Measurements from ENCODE around the gene CD200R1. TPM values are rescaled to one million over a fixed set of nuclear protein-coding genes. Genes with fewer than 3 reads are reported as not detected.

Gene CD200R1
- total and polyA plus RNA-seq, 2 of the 13 experiments (the other 11 are each of a cell fraction or from before 2014, with no cell fraction given), result 0.04 TPM; not detected in 1

DNA sequence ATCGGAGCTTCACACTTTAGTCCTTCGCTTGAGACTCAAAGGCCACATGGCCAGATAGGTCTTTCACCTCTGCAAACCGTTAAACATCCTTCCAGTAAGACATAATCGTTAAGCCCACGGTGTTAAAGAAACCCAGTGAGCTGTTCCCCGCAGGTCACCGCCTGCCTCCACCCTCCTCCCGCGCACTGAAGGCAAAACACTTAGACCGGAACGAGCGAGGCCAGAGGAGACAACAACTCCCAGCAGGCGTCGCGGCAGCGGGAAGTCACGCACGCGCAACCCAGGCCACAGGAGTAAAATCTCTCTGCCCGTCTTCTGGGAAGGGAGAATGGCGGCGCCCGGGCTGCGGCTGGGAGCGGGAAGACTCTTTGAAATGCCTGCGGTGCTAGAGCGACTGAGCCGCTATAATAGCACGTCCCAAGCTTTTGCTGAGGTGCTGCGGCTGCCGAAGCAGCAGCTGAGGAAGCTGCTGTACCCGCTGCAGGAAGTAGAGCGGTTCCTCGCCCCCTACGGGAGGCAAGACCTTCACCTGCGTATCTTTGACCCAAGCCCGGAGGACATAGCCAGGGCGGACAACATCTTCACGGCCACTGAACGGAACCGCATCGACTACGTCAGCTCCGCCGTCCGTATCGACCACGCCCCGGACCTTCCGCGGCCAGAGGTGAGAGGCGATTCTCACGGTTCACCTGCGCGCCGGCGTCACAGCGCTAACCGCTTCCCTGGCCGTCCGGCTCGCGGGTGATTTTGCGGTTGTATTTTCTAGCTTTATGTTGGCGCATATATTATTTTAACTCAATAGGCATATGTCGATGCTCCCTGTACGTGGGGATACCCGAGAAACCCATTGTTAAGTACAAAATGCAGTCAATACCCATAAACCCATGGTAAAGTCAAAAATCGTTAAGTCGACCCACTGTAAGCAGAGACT lies 16.0 kb upstream of the CD200R1 start, which contains the start of gene GTPBP8 (continued):
- TF ChIP-seq, protein P1, sequence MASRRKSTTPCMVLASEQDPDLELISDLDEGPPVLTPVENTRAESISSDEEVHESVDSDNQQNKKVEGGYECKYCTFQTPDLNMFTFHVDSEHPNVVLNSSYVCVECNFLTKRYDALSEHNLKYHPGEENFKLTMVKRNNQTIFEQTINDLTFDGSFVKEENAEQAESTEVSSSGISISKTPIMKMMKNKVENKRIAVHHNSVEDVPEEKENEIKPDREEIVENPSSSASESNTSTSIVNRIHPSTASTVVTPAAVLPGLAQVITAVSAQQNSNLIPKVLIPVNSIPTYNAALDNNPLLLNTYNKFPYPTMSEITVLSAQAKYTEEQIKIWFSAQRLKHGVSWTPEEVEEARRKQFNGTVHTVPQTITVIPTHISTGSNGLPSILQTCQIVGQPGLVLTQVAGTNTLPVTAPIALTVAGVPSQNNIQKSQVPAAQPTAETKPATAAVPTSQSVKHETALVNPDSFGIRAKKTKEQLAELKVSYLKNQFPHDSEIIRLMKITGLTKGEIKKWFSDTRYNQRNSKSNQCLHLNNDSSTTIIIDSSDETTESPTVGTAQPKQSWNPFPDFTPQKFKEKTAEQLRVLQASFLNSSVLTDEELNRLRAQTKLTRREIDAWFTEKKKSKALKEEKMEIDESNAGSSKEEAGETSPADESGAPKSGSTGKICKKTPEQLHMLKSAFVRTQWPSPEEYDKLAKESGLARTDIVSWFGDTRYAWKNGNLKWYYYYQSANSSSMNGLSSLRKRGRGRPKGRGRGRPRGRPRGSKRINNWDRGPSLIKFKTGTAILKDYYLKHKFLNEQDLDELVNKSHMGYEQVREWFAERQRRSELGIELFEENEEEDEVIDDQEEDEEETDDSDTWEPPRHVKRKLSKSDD (CRISPR knock-in tag; IDR thresholded peaks at IDR 0.05; ENCODE audit: low read depth), result peak; percentile 41; the same call in 1 of the 2 replicates
- no peak for TF ChIP-seq MAZ (IDR thresholded peaks at IDR 0.05; ENCODE audit: borderline replicate concordance, low read depth, low read length)
- peak; percentile 30 for TF ChIP-seq MAZ (CRISPR knock-in tag; IDR thresholded peaks at IDR 0.05; ENCODE audit: low read depth)
- TF ChIP-seq TCF7L2 (IDR thresholded peaks at IDR 0.05; ENCODE audit: low read depth, low read length), result no peak
- peak; percentile 89 for TF ChIP-seq DR1 (CRISPR knock-in tag; IDR thresholded peaks at IDR 0.05)
- no peak for TF ChIP-seq NONO (IDR thresholded peaks at IDR 0.05)
- peak; percentile 78; the same call in 1 of the 2 replicates for TF ChIP-seq NONO (CRISPR knock-in tag; conservative IDR thresholded peaks at IDR 0.05)
- no peak for TF ChIP-seq SMAD9 (CRISPR knock-in tag; IDR thresholded peaks at IDR 0.05)
- TF ChIP-seq ZNF563 (CRISPR knock-in tag; IDR thresholded peaks at IDR 0.05), result peak; percentile 61; the same call in 1 of the 2 replicates
- TF ChIP-seq MAFF (IDR thresholded peaks at IDR 0.05; ENCODE audit: low read depth, low read length), result no peak
- TF ChIP-seq CHD2 (IDR thresholded peaks at IDR 0.05; ENCODE audit: low read depth, low read length), result no peak; the same call in 1 of the 2 replicates
- 0 out of 2 replicates have a peak, but pooled peaks have one; percentile 77 for TF ChIP-seq CCDC6 (CRISPR knock-in tag; IDR thresholded peaks at IDR 0.05)
- peak; percentile 68; the same call in 1 of the 2 replicates for TF ChIP-seq MTA1 (CRISPR knock-in tag; IDR thresholded peaks at IDR 0.05; ENCODE audit: borderline replicate concordance)
- TF ChIP-seq FOXA3 (CRISPR knock-in tag; IDR thresholded peaks at IDR 0.05), result peak; percentile 24; the same call in 1 of the 2 replicates
- no peak for TF ChIP-seq ZNF660 (CRISPR knock-in tag; IDR thresholded peaks at IDR 0.05; ENCODE audit: borderline replicate concordance, low read depth)
- TF ChIP-seq ZNF598 (CRISPR knock-in tag; IDR thresholded peaks at IDR 0.05; ENCODE audit: borderline replicate concordance), result peak; percentile 94
- peak; percentile 99 for TF ChIP-seq ZNF501 (CRISPR knock-in tag; IDR thresholded peaks at IDR 0.05)
- no peak; the same call in 1 of the 2 replicates for TF ChIP-seq ZNF329 (CRISPR knock-in tag; IDR thresholded peaks at IDR 0.05; ENCODE audit: low read depth)
- TF ChIP-seq, protein P2, sequence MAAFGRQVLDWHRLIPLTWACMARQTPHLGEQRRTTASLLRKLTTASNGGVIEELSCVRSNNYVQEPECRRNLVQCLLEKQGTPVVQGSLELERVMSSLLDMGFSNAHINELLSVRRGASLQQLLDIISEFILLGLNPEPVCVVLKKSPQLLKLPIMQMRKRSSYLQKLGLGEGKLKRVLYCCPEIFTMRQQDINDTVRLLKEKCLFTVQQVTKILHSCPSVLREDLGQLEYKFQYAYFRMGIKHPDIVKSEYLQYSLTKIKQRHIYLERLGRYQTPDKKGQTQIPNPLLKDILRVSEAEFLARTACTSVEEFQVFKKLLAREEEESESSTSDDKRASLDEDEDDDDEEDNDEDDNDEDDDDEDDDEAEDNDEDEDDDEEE (CRISPR knock-in tag; IDR thresholded peaks at IDR 0.05), result peak; percentile 34; the same call in 1 of the 2 replicates
- TF ChIP-seq ZNF746 (CRISPR knock-in tag; IDR thresholded peaks at IDR 0.05), result peak; percentile 72
- TF ChIP-seq ZNF382 (CRISPR knock-in tag; IDR thresholded peaks at IDR 0.05; ENCODE audit: borderline replicate concordance), result no peak
- no peak for TF ChIP-seq ZNF17 (CRISPR knock-in tag; IDR thresholded peaks at IDR 0.05)
- TF ChIP-seq AHR (CRISPR knock-in tag; IDR thresholded peaks at IDR 0.05), result peak; percentile 74; the same call in 1 of the 2 replicates
- no peak for TF ChIP-seq ZNF251 (CRISPR knock-in tag; IDR thresholded peaks at IDR 0.05)
- peak; percentile 93 for TF ChIP-seq ATF7-NPFF (CRISPR knock-in tag; IDR thresholded peaks at IDR 0.05; ENCODE audit: low read depth)
- no peak for TF ChIP-seq MYNN (CRISPR knock-in tag; IDR thresholded peaks at IDR 0.05; ENCODE audit: low read depth)
- TF ChIP-seq HMG20B (CRISPR knock-in tag; conservative IDR thresholded peaks at IDR 0.05), result 0 out of 2 replicates have a peak, but pooled peaks have one; percentile 28
- TF ChIP-seq ZNF841 (CRISPR knock-in tag; IDR thresholded peaks at IDR 0.05; ENCODE audit: borderline replicate concordance), result no peak

Measured in HepG2 (cell line).